ENCODE measurements around the gene NRG4. TPM values are rescaled to one million over a fixed set of nuclear protein-coding genes. Genes with fewer than 3 reads are reported as not detected.
A peak's percentile ranks its signal among the peaks of the same experiment; 100 is the strongest.
"Not testable (repeated sequence)": the region's sequence is repeated elsewhere in the genome, so short reads cannot be mapped to it uniquely, and the experiment has no call there.

NRG4 gene
- total RNA-seq, 1 experiment from 2014 or later: 0.34 TPM

- no peak for DNase-seq (ENCODE audit: low read depth)
These were observed 18.0 kb downstream of the NRG4 start for GRCh38 chr15:75994220-75994619.

- DNase-seq (ENCODE audit: low read depth): no peak
These were observed 19.3 kb downstream of the NRG4 start for GRCh38 chr15:75992897-75993296.

DNA sequence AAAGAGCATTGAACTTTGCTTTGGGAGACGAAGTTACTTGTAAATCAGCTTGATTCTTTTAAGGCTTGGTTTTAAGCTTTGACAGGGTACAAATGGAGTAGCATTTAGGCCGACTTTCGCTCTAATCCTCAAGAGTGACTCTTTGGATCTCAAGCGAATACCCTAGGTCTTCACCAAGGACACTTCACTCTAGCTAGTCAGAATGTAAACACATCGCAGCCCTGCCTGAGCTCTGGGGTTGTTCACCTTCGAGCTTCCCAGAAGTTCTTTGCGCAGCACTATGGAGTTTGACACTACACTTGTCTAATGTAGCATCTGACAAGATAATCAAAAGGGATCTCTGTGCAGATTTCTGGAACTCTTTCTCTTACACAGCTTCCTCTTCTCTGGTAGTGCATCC lies 22.3 kb downstream of the NRG4 start:
- DNase-seq (ENCODE audit: low read depth): no peak

DNA sequence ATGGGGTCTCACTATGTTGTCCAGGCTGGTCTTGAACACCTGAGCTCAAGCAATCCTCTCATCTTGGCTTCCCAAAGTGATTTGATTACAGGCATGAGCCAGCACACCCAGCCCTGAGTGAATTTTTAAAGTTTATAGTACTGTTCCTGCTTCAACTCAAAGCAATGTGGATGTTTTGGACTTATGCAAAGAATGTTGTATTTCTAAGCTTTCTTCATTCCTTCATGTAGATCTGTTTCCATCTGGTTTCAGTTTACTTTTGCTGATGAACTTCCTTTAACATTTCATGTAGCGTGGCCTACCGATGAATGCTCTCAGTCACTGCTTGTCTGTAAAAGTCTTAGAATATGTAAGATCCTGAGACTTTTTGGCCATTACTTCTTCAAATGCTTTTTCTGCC lies 23.2 kb downstream of the NRG4 start:
- DNase-seq (ENCODE audit: low read depth): no peak

GRCh38 chr15:75985971-75986370 lies 26.3 kb downstream of the NRG4 start:
- no peak for DNase-seq (ENCODE audit: low read depth)

DNA sequence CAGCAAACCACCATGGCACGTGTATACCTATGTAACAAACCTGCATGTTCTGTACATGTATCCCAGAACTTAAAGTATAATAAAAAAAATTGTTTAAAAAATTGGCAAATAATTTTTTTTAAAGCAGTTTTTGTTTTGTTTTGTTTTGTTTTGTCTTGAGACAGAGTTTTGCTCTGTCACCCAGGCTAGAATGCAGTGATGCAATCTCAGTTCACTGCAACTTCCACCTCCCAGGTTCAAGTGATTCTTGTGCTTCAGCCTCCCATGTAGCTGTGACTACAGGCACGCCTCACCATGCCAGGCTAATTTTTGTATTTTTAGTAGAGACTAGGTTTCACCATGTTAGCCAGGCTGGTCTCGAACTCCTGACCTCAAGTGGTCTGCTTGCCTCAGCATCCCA lies 27.5 kb downstream of the NRG4 start:
- DNase-seq (ENCODE audit: low read depth): not testable (repeated sequence)

- DNase-seq (ENCODE audit: low read depth): no peak
These were observed 29.8 kb downstream of the NRG4 start for GRCh38 chr15:75982468-75982867.

GRCh38 chr15:75981149-75981815 lies 30.9 kb downstream of the NRG4 start:
- DNase-seq (ENCODE audit: low read depth): no peak

- not testable (repeated sequence) for DNase-seq (ENCODE audit: low read depth)
These were observed 35.5 kb downstream of the NRG4 start for GRCh38 chr15:75976766-75977165.

- no peak for DNase-seq (ENCODE audit: low read depth)
These were observed 46.2 kb downstream of the NRG4 start for GRCh38 chr15:75966073-75966472.

- no peak for DNase-seq (ENCODE audit: low read depth)
These were observed 50.9 kb downstream of the NRG4 start for GRCh38 chr15:75961331-75961730.

GRCh38 chr15:75955720-75956119 lies 56.5 kb downstream of the NRG4 start:
- DNase-seq (ENCODE audit: low read depth): no peak

DNA sequence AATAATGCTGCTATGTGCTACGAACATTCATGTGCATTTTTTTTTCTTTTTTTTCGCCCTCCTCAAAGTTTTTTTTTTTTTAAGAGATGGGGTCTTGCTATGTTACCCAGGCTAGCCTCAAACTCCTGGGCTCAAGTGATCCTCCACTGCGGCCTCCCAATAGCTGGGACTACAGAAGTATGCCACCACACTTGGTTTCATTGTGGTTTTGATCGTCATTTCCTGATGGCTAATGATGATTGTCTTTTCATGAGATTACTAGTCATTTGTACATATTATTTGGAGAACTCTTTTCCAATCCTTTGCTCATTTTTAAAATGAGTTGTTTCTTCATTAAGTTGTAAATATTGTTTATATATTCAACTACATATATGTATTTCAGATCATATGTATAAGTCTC lies 59.7 kb downstream of the NRG4 start:
- no peak for DNase-seq (ENCODE audit: low read depth)

- no peak for DNase-seq (ENCODE audit: low read depth)
These were observed 63.4 kb downstream of the NRG4 start for GRCh38 chr15:75948761-75949296.

- peak; percentile 70 for DNase-seq (ENCODE audit: low read depth)
These were observed 65.1 kb downstream of the NRG4 start for GRCh38 chr15:75947092-75947491.

DNA sequence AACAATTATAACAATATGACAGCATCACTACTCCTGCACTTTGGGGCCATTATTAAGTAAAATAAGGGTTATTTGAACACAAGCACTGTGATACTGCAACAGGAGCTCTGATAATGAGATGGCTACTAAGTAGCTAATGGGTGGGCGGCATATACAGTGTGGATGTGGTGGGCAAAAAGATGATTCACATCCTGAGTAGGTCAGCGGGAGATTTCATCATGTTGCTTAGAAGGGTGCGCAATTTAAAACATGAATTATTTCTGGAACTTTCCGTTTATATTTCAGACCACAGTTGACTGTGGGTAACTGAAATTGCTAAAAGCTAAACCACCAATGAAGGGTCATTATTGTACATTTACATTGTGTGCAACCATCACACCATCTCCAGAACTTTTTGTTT lies 66.3 kb downstream of the NRG4 start:
- DNase-seq (ENCODE audit: low read depth): peak; percentile 47

DNA sequence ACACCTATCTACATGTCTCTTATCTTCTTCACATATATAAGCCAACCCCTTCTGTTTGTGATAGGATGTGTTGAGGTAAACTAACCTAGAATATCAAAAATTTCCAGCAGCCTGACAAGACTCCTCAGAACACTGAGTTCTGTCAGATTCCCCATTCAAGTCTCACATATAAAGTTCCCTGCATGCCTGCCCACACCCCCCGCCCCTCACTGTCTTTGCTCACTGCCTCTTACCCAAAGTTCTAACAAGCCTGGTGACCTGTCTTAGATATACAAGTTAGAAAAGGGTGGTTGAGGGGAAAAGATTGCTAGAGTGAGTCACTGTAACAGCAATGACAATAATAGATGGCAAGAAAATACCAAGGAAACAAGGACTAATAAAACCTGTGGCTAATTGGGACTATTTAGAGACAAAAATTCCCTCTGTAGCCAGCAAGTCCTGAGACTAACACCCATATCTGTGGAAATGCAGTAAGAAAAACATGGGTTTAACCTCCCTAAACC lies 68.5 kb downstream of the NRG4 start:
- no peak for DNase-seq (ENCODE audit: low read depth)

DNA sequence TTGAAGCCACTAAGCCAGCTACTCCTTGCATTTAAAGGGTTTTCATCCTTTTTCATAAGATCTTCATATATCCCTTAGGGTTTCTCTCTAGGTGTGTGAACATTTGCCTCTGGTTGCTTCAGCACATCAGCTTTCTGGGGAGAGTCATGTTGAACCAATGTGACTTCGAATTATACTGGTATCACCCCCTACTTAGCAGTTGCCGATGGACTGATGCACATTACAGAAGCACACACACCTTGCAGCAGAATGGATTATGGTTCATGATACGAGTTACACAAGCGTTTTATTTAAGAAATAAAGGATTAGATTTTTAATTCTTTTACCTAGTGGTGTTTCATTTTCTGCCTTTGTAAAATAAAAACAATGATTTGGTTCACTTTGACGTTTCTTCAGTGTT lies 69.0 kb downstream of the NRG4 start:
- DNase-seq (ENCODE audit: low read depth): no peak

GRCh38 chr15:75942464-75942863 lies 69.8 kb downstream of the NRG4 start:
- no peak for DNase-seq (ENCODE audit: low read depth)

DNA sequence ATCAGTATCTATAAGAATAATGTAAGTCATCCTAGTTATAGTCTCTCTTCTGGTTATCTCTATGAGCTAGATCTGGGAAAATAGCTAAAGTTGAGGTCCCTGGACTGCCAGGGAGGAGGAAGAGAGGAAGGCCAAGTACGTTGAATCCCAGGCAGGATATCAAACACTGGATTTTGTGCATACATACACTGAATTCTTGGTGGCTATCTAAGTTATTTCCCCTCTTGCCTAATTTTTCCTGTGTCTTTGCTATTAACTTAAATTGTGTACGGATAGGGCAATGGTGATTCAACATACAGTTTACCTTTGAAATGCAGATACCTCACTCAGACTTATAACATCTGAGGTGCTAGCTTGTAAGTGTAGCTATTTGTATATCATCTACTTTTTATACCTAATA lies 81.4 kb downstream of the NRG4 start:
- no peak for DNase-seq (ENCODE audit: low read depth)

GRCh38 chr15:75929799-75930565 lies 82.2 kb downstream of the NRG4 start:
- no peak for DNase-seq (ENCODE audit: low read depth)

- DNase-seq (ENCODE audit: low read depth): peak; percentile 39
These were observed 83.3 kb downstream of the NRG4 start for GRCh38 chr15:75928680-75929608.
